ENCODE measurements around the gene GSG1L. TPM values are rescaled to one million over a fixed set of nuclear protein-coding genes. Genes with fewer than 3 reads are reported as not detected.

Gene GSG1L
- total and polyA plus RNA-seq, 12 donors, result 0.11 TPM; not detected in 11

DNA sequence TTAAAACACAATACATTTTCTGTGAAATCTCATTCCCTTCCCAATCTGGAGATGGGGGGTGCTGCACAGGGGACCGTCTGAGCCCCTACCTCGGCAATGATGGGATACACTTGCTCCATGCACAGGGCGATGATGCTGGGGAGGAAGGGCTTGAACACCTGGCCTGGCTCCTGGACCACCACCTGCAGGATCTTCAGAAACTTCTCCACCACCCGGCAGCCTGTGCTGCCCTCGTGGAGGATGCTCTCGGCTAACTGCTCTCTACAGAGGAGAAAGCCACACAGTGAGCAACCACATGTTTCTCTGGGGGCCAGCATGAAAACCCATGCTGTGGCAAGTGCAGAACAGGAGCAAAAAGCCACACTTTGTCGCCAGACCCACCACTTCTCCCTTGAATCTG, 42.4 kb upstream of the GSG1L start:
- H3K4me3 ChIP-seq, result no peak overlapping the region
- peak in 2 of 7 donors; percentile 1 to 39 for DNase-seq
- 90 to 96% (median 93%) methylated on average over 6 to 7 of the region's 7 CpGs for WGBS, 4 donors
- TF ChIP-seq, protein P1, sequence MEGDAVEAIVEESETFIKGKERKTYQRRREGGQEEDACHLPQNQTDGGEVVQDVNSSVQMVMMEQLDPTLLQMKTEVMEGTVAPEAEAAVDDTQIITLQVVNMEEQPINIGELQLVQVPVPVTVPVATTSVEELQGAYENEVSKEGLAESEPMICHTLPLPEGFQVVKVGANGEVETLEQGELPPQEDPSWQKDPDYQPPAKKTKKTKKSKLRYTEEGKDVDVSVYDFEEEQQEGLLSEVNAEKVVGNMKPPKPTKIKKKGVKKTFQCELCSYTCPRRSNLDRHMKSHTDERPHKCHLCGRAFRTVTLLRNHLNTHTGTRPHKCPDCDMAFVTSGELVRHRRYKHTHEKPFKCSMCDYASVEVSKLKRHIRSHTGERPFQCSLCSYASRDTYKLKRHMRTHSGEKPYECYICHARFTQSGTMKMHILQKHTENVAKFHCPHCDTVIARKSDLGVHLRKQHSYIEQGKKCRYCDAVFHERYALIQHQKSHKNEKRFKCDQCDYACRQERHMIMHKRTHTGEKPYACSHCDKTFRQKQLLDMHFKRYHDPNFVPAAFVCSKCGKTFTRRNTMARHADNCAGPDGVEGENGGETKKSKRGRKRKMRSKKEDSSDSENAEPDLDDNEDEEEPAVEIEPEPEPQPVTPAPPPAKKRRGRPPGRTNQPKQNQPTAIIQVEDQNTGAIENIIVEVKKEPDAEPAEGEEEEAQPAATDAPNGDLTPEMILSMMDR (IDR thresholded peaks at IDR 0.05), result no peak
- no peak for TF ChIP-seq POLR2A (IDR thresholded peaks at IDR 0.05)
- intact Hi-C loops (cut with DNase I), result no loop called here
- H3K27me3 ChIP-seq, result no peaks in the 10 kb centered on the region
- peaks cover 0 to 10% of the 10 kb centered on the region in 2 donors for H3K4me1 ChIP-seq (replicated peaks in 1 of 2)
- no peaks in the 10 kb centered on the region for H3K9me3 ChIP-seq (replicated peaks in 1 of 3)
- H3K36me3 ChIP-seq (replicated peaks in 1 of 2), result peaks cover 0 to 80% of the 10 kb centered on the region in 2 donors
- H3K27ac ChIP-seq, result no peak overlapping the region

DNA sequence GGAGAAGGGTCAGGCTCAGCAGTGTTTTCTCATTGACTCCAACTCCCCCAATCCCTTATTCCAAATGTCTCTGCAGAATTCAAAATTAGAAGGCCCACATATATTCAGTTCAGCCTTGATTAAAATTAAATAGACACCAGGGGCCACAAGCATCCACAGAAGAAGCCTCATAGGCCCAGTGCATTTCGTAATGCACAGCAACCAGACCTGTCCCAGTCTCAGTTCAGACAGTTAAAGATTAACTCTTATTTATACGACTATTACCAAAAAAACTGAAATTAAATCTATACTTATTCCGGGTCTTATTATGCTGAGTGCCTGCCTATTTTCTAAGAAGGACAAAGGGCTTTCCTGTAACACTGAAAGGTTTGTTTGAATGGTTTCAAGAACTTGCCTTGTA, 41.8 kb upstream of the GSG1L start:
- Histone ChIP-seq H3K9me3 (replicated peaks in 1 of 3) (no peaks in the 10 kb centered on the region), H3K4me3 (no peak overlapping the region), H3K27ac (no peak overlapping the region), H3K36me3 (replicated peaks in 1 of 2) (peaks cover 0 to 86% of the 10 kb centered on the region in 2 donors), H3K27me3 (no peaks in the 10 kb centered on the region), H3K4me1 (replicated peaks in 1 of 2) (peaks cover 0 to 8% of the 10 kb centered on the region in 2 donors)
- WGBS, 4 donors, result 89 to 93% (median 91%) methylated on average over 3 of the region's 3 CpGs
- intact Hi-C loops (cut with DNase I), result no loop called here
- TF ChIP-seq, protein P1 (IDR thresholded peaks at IDR 0.05), result no peak
- no peak for TF ChIP-seq POLR2A (IDR thresholded peaks at IDR 0.05)
- peak in 1 of 7 donors; percentile 5 for DNase-seq

DNA sequence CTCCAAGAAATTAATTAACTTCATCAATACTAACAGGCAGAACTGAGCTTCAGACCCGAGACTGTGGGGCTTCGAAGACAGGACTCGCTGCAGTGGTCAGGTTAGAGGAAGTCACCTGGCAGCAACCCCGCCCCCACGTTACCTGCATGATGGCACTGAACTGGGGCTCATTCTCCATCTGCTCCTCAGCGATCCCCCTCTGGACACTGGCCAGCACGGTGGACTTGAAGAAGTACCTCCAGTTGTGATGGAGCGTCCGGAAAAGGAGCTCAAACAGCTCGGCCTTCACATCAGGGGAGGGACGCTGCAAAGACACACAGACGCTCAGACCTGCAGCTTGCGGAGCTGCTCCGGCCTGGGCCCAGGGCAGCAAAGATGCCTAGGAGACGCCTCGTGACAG, 40.9 kb upstream of the GSG1L start:
- H3K36me3 ChIP-seq (replicated peaks in 1 of 2), result peaks cover 0 to 95% of the 10 kb centered on the region in 2 donors

DNA sequence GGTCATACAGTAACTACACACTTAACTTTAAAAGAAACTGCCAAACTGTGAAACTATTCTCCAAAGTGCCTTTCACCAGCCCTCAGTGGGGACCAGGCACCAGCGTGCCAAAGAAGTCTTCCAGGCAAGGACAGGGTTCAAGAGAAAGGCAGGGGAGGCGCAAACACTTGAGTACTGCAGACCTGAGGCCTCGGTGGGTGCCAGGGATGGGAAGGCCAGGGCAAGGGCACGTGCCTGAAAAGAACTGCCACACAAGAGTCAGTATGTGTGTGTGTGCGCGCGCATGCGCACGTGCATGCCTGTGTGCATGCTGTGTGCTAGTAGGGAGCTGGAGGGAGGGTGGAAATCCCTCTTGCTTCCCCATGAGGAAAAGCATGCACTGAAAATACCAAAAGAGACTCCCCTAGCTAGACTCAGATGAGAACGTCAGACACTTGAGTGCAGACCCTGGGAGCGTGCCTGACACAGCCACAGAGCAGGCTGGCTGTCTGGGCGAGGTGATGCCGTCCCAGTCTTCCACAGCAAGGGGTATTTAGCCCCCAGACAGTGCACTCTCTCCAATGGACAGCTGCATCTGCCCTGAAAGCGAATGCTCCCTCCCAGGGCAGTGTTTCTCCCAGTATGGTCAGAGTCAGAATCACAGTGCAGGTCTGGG, 40.1 kb upstream of the GSG1L start:
- peak in 1 of 7 donors; percentile 10 for DNase-seq
- Histone ChIP-seq H3K9me3 (replicated peaks in 1 of 3) (no peaks in the 10 kb centered on the region), H3K27ac (no peak overlapping the region), H3K4me3 (no peak overlapping the region), H3K36me3 (replicated peaks in 1 of 2) (peaks cover 0 to 100% of the 10 kb centered on the region in 2 donors), H3K4me1 (replicated peaks in 1 of 2) (no peaks in the 10 kb centered on the region), H3K27me3 (no peaks in the 10 kb centered on the region)
- intact Hi-C loops (cut with DNase I), result no loop called here
- WGBS, 4 donors, result 91 to 98% (median 94%) methylated on average over 14 of the region's 14 CpGs
- TF ChIP-seq, protein P1 (IDR thresholded peaks at IDR 0.05), result no peak
- TF ChIP-seq POLR2A (IDR thresholded peaks at IDR 0.05), result no peak

More for the DNA sequence above, 40.9 kb upstream of the GSG1L start:
- intact Hi-C loops (cut with DNase I), result no loop called here
- Histone ChIP-seq H3K4me1 (replicated peaks in 1 of 2) (no peaks in the 10 kb centered on the region), H3K9me3 (replicated peaks in 1 of 3) (no peaks in the 10 kb centered on the region), H3K27me3 (no peaks in the 10 kb centered on the region), H3K27ac (no peak overlapping the region), H3K4me3 (no peak overlapping the region)
- peak in 2 of 7 donors; percentile 10 to 37 for DNase-seq
- TF ChIP-seq POLR2A (IDR thresholded peaks at IDR 0.05), result no peak
- TF ChIP-seq, protein P1 (IDR thresholded peaks at IDR 0.05), result no peak
- 80 to 96% (median 95%) methylated on average over 1 to 16 of the region's 16 CpGs for WGBS, 4 donors

All from adrenal gland (tissue), 12 donors.